ENCODE data around the gene ODAD4.

ODAD4 gene

DNA sequence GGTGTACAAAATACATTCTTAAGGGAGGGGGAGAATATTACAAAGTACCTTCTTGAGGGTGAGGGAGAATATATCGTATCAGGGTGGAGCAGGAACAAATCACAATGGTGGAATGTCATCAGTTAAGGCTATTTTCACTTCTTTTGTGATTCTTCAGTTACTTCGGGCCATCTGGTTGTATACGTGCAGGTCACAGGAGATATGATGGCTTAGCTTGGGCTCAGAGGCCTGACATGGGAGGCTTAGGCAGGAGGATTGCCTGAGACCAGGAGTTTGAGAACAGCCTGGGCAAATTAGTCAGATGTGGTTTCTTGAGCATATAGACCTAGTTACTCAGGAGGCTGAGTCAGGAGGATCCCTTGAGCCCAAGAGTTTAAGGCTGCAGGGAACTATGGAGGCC lies 13.1 kb downstream of the ODAD4 start:
- DNase-seq, result no peak

GRCh38 chr17:41944943-41945342 lies 14.5 kb downstream of the ODAD4 start:
- DNase-seq, result no peak

- no peak for DNase-seq
Measured at GRCh38 chr17:41948762-41949460, 18.5 kb downstream of the ODAD4 start.

DNA sequence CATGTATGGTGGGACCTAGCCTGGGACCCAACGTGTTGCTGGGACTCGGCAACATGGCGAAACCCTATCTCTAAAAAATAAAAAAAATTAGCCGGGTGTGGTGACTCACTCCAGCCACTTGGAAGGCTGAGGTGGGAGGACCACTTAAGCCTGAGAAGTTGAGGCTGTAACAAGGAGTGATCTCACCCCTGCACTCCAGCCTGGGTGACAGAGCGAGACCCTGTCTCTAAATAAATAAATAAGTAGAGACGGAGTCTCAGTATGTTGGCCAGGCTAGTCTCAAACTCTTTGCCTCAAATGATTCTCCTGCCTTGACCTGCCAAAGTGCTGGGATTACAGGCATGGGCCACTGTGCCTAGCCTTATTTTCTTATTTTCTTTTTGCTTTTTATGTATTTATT lies 26.1 kb downstream of the ODAD4 start:
- no peak for DNase-seq

DNA sequence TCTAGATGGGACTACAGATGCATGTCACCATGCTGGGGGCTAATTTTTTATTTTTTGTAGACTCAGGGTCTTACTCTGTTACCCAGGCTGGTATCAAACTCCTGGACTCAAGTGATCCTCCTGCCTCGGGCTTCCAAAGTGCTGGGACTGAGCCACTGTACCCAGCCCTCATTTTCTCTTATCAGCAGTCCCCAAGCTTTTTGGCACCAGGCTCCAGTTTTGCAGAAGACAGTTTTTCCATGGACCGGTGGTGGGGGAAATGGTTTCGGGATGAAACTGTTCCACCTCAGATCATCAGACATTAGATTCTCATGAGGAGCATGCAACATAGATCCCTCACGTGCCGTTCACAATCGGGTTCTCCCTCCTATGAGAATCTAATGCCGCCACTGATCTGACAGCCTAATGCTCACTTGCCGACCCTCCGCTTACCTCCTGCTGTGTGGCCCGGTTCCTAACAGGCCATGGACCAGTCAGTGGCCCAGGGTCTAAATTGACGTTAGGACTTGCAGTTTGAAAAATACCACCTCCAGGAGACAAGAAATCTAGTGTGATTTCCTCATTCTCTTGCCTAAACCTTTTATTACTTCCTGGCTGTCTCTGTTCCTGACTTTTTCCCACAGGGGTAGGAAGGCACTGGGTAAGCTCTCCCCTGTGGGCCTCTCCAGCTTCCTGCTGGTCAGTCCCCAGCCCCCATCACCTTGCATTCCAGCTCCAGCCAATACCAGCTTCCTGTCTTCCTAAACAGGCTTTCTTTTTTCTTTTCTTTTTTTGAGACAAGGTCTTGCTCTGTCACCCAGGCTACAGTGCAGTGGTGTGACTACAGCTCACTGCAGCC lies 26.8 kb downstream of the ODAD4 start:
- peak in 1 of 2 experiments; percentile 16 for DNase-seq

DNA sequence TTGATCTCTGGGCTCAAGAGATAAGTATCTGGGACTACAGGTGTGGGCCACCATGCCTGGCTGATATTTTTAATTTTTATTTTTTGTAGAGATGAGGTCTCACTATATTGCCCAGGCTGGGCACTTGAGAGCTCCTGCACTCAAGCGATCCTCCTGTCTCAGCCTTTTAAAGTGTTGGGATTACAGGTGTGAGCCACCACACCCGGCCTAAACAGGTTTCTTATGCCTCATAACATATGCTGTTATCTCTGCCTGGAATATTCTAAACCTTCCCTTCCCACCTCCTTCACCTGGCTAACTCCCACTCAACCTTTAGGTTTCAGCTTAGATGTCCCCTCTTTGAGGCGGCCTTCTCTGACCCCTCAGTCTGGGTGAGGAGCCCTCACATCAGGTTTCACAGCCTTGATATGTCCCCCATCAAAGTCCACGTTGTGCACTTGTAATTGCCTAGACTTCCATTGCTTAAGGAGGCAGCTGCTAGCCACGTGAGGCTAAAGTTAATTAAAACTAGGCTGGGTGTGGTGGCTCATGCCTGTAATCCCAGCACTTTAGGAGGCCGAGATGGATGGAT lies 27.5 kb downstream of the ODAD4 start:
- no peak for DNase-seq

DNA sequence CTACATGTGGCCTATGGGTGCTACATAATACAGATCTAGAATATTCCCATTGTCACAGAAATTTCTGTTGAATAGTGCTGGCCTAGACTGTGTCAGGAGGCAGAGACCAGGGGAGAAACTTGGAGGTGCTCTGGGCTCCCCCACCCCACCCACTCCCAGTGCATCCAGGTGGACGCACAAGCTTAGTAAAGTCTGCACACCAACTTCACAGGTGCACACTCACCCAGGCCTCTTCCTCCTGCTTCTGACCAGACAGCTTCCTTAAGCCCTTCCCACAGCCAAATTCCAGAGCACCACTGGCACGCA lies 28.6 kb downstream of the ODAD4 start:
- no peak for DNase-seq

GRCh38 chr17:41959336-41960095 lies 29.1 kb downstream of the ODAD4 start:
- peak; percentile 57 to 66 for DNase-seq

- no peak for DNase-seq
Measured at GRCh38 chr17:41962111-41962510, 31.7 kb downstream of the ODAD4 start.

GRCh38 chr17:41962768-41963434 lies 32.5 kb downstream of the ODAD4 start:
- DNase-seq, result peak; percentile 64 to 70

DNA sequence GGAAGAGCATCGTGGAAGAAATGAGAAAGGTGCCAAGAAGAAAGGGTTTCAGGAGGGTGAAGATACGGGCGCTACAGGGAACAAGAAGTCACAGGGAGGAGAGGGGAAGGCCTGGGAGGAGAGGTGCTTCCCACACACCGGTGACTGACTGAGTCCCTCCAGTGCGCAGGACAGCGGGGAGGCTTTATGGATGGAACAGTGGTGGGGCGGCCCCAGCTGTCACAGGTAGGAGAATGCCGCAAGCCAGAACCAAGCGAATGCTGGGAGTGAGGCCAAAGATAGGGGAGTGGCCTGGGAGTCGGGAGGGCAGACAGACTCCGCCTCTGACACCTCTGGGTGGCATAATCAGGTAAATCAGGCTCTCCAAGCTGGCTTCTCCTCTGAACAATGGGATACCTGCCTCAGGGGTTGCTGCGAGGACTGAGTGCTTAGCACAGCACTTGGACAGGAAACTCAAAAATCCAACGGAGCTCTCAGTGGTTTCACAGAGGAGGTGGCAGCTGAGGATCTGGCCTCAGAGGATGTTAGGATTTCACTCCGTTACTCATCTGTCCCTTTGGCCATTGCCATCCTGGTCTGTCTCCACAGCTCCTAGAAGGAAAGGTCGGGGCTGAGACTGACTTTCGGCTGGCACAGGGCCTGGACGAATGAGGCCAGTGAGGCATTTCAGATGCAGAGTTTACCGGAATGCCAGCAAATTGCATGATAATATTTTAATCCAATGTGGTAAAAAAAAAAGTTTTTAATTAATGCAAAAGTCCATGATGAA lies 35.5 kb downstream of the ODAD4 start:
- DNase-seq, result peak; percentile 26 to 57

- DNase-seq, result peak; percentile 83 to 86
Measured at GRCh38 chr17:41966463-41967140, 36.2 kb downstream of the ODAD4 start, which contains the start of gene CNP. Gene CNP (plus strand): TSS chr17:41966795. CDS start chr17:41966885, 90 bp downstream.

DNA sequence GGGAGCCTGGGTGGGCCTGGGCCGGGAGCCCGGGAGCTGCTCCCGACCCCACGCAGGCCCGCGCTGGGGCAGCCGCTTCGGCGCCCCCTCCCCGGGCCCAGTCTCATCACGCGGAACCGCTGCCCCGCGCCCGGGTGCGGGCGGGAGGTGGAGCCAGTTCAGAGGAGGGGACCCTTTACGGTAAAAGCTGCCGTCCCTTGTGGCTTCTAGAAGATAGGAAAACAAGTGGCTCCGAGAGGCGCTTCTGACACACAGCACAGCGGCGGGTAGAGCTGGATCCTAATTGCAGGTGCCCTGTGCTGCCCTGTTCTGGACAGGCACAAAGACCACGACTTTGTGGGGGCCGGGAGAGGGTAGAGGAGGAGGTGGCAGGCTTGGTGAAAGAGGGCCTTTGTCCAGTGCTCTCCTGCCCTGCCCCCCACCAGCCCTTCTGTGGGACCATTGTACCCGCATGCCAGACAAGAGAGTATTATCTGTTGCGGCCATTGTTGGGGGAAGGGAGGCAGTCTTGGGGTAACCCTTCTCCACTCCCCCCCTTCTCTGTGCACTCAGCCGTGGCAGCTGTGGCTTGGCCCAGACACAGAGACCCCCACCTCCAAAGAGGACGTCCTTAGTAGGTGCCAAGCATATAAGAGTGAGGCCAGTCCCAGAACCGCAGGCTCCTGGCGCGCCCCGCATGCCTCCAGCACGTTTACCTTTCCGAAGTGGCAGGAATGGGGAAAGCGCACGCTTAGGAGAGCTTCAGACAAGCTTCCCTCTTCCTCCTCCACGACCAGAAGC lies 36.9 kb downstream of the ODAD4 start:
- no peak for DNase-seq

DNA sequence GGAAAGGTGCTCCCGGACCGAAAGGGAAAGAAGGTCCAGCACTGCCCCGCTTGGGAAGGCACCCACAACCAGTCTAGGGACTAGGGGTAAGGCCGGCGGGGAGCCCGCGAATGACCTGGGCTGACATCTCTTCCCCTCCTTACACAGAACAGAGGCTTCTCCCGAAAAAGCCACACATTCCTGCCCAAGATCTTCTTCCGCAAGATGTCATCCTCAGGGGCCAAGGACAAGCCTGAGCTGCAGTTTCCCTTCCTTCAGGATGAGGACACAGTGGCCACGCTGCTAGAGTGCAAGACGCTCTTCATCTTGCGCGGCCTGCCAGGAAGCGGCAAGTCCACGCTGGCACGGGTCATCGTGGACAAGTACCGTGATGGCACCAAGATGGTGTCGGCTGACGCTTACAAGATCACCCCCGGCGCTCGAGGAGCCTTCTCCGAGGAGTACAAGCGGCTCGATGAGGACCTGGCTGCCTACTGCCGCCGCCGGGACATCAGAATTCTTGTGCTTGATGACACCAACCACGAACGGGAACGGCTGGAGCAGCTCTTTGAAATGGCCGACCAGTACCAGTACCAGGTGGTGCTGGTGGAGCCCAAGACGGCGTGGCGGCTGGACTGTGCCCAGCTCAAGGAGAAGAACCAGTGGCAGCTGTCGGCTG lies 37.6 kb downstream of the ODAD4 start:
- no peak for DNase-seq

- no peak for DNase-seq
Measured at GRCh38 chr17:41968676-41969075, 38.3 kb downstream of the ODAD4 start.

DNA sequence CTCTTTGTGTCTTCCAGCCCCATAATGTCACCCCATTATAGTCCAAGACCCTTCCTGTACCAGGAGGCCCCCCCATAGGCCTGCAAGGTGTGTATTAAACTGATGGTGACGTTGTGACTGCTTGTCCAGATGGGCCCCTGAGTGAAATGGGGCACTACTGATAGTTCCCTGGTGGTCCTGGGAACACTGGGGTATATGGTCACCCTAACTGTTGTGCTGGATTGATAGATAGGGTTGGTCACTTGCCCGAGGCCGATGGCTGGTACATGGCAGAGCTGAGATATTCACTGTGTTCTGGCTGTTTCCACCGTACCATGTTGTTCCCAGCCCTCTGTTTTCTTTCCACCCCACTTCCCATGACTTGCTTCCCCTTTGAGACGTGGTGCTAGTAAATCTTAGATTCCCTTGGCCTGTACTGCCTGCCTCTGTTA lies 40.5 kb downstream of the ODAD4 start:
- DNase-seq, result no peak

GRCh38 chr17:41971721-41972523 lies 41.5 kb downstream of the ODAD4 start:
- DNase-seq, result no peak

DNA sequence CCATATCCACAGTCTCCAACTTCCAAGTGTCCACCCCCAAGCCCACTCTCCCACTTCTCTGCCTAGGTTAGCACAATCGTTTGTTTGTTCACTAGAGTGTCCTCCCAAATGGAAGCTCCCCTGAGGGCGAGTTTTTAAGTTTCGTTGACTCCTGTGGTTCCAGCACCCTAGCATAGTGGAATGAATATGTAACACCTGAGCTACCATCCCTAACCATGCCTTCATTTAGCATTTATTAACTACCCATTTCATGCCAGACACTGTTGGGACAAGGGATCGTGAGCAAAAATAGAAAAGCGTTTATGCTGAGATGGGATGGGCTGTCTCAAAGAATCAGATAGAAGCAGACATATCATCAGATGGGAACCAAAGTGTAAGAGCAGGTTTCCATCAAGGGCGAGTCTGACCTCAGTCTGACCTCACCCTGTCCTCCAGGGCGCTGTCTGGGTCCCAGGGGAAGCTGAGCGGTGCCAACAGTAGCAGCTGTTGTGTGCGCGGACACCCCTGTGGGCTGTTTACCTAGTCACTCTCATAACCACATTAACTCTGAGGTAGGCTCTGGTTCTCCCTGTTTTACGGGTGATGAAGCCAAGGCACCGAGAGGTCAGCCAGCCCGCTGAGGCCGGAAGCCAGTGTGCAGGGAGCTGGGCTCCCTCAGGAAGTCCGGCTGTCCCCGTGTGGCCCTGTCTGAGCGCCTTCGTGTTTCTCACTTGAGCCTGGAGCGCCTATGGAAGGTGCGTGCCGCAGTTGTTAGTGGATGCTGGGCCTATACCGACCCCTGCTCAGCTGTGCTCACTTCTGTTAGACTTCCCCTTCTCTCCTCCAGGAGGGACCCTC lies 42.4 kb downstream of the ODAD4 start:
- no peak for DNase-seq
